ENCODE data around the gene GKN2.

- TF ChIP-seq CTCF (IDR thresholded peaks at IDR 0.05): no peak
- TF ChIP-seq POLR2AphosphoS5 (IDR thresholded peaks at IDR 0.05): no peak
- TF ChIP-seq EP300 (IDR thresholded peaks at IDR 0.05): no peak
- TF ChIP-seq POLR2A (IDR thresholded peaks at IDR 0.05): no peak
Observed at GRCh38 chr2:68931149-68931711, 21.5 kb downstream of the GKN2 start.
